Liver (tissue), 9 donors: ENCODE results near the gene TSPAN7. TPM values are rescaled to one million over a fixed set of nuclear protein-coding genes. Genes with fewer than 3 reads are reported as not detected.

ENCODE experiments used
- DNase-seq: peaks from one replicate; pipeline ENCODE4 v3.0.0-alpha.2; 2017; ENCODE audit warnings: low spot score
- H3K27ac ChIP-seq, 2 donors: one replicate each; pipeline ENCODE4 v1.7.0; 2013; ENCODE audit warnings: inconsistent platforms in 2 of 2, low read length in 2 of 2, control low read depth in 1 of 2, low read depth in 1 of 2, mild to moderate bottlenecking in 1 of 2
- H3K27me3 ChIP-seq, 4 donors: one replicate each; pipeline versions ENCODE4 v1.6.1 to v1.7.0; 2013; ENCODE audit warnings: low read length in 3 of 4, inconsistent platforms in 1 of 4, mild to moderate bottlenecking in 1 of 4, moderate library complexity in 1 of 4; ENCODE audit not compliant: control insufficient read depth in 4 of 4, insufficient read depth in 4 of 4
- H3K36me3 ChIP-seq, 4 donors: one replicate each; pipeline versions ENCODE4 v1.6.1 to v1.7.0; 2013; ENCODE audit warnings: low read length in 3 of 4, mild to moderate bottlenecking in 3 of 4, low read depth in 1 of 4, moderate library complexity in 1 of 4; ENCODE audit not compliant: control insufficient read depth in 4 of 4, insufficient read depth in 3 of 4
- H3K4me1 ChIP-seq, 4 donors: one replicate each; pipeline versions ENCODE4 v1.6.1 to v1.7.0; 2013; ENCODE audit warnings: low read length in 3 of 4, mild to moderate bottlenecking in 3 of 4, moderate library complexity in 1 of 4; ENCODE audit not compliant: control insufficient read depth in 4 of 4, insufficient read depth in 4 of 4
- H3K4me3 ChIP-seq, 3 donors: one replicate each; pipeline versions ENCODE4 v1.6.1 to v1.7.0; 2013; ENCODE audit warnings: low read length in 3 of 3, control low read depth in 1 of 3, low read depth in 1 of 3, mild to moderate bottlenecking in 1 of 3
- H3K9ac ChIP-seq, 2 donors: one replicate each; pipeline ENCODE4 v1.7.0; 2013; ENCODE audit warnings: low read length in 2 of 2, mild to moderate bottlenecking in 2 of 2, moderate library complexity in 2 of 2, control low read depth in 1 of 2, low read depth in 1 of 2
- H3K9me3 ChIP-seq, 4 donors: one replicate each; pipeline versions ENCODE4 v1.6.1 to v1.7.0; 2013; ENCODE audit warnings: low read length in 3 of 4; ENCODE audit not compliant: control insufficient read depth in 4 of 4
- ATF3 ChIP-seq: IDR thresholded peaks from 2 replicates; pipeline ENCODE4 v1.6.1; 2016; ENCODE audit warnings: antibody characterized with exemption
- EGR1 ChIP-seq, 2 donors: IDR thresholded peaks; 2 replicates each; pipeline ENCODE4 v1.6.1; 2016 to 2018; ENCODE audit warnings: antibody characterized with exemption in 2 of 2, low read depth in 2 of 2
- FOXA1 ChIP-seq: IDR thresholded peaks from 2 replicates; pipeline ENCODE4 v1.6.1; 2016; ENCODE audit warnings: antibody characterized with exemption
- FOXA2 ChIP-seq: IDR thresholded peaks from 2 replicates; pipeline ENCODE4 v1.6.1; 2016; ENCODE audit warnings: antibody characterized with exemption
- GABPA ChIP-seq, 2 donors: IDR thresholded peaks in 1 of 2; conservative IDR thresholded peaks in 1 of 2; 2 replicates each; pipeline ENCODE4 v1.6.1; 2016; ENCODE audit warnings: antibody characterized with exemption in 2 of 2, mild to moderate bottlenecking in 1 of 2, moderate library complexity in 1 of 2
- HNF4A ChIP-seq, 2 donors: conservative IDR thresholded peaks; 2 replicates each; pipeline ENCODE4 v1.6.1; 2016; ENCODE audit warnings: antibody characterized with exemption in 2 of 2, mild to moderate bottlenecking in 2 of 2
- JUND ChIP-seq, 2 donors: IDR thresholded peaks; 2 replicates each; pipeline ENCODE4 v1.6.1; 2016; ENCODE audit warnings: antibody characterized with exemption in 2 of 2
- MAX ChIP-seq: IDR thresholded peaks from 2 replicates; pipeline ENCODE4 v1.6.1; 2016; ENCODE audit warnings: antibody characterized with exemption
- RAD21 ChIP-seq, 2 donors: IDR thresholded peaks; 2 replicates each; pipeline ENCODE4 v1.6.1; 2016; ENCODE audit warnings: antibody characterized with exemption in 2 of 2, mild to moderate bottlenecking in 2 of 2
- RXRA ChIP-seq, 2 donors: IDR thresholded peaks; 2 replicates each; pipeline ENCODE4 v1.6.1; 2017 to 2018; ENCODE audit warnings: antibody characterized with exemption in 2 of 2, mild to moderate bottlenecking in 1 of 2
- SP1 ChIP-seq: IDR thresholded peaks from 2 replicates; pipeline ENCODE4 v1.6.1; 2018; ENCODE audit warnings: antibody characterized with exemption, mild to moderate bottlenecking
- TAF1 ChIP-seq: conservative IDR thresholded peaks from 2 replicates; pipeline ENCODE4 v1.6.1; 2016; ENCODE audit warnings: antibody characterized with exemption, mild to moderate bottlenecking
- YY1 ChIP-seq: IDR thresholded peaks from 2 replicates; pipeline ENCODE4 v1.6.1; 2016; ENCODE audit warnings: antibody characterized with exemption, mild to moderate bottlenecking
- WGBS: extraction: QIAGEN DNeasy Blood & Tissue Kit; methylation state at CpG from one replicate; pipeline ENCODE4 v1.1.7; 2013; 5-methylcytosine and 5-hydroxymethylcytosine counted together
- polyA plus RNA-seq, 2 donors: library from polyadenylated mRNA; stranded (reverse) in 1 of 2; unstranded in 1 of 2; fragments of 200-250 nt in 1 of 2; fragments of >200 nt in 1 of 2; fragmentation: Nextera tagmentation in 1 of 2; extraction: Ambion mirVana in 1 of 2; gene quantifications; one replicate each; pipeline versions ENCODE4 v1.2.1 to v1.2.3, GENCODE V29; 2013 to 2015
- total RNA-seq, 2 donors: library from RNA; depleted of rRNA; stranded (reverse); fragments of >200 nt; gene quantifications; one replicate each; pipeline ENCODE4 v1.2.3, GENCODE V29; 2014
- donor health status: healthy.
- donor health status: healthy.
- donor health status: healthy.
- donor health status: healthy.
- donor health status: healthy.

Gene TSPAN7
- total and polyA plus RNA-seq, 4 donors: 10.1 to 26.2 (median 17.6) TPM

- 1% methylated on average over 36 of the region's 38 CpGs for WGBS
- Histone ChIP-seq H3K4me3 (peak overlapping the region; percentile 59 to 61 (median 61)), H3K27ac (peak overlapping the region in 1 of 2 donors; percentile 50), H3K4me1 (peaks cover 0 to 11% (median 4%) of the 10 kb centered on the region in 4 donors), H3K9ac (no peak overlapping the region), H3K36me3 (no peaks in the 10 kb centered on the region), H3K9me3 (no peaks in the 10 kb centered on the region), H3K27me3 (no peaks in the 10 kb centered on the region)
- peak; percentile 33 for DNase-seq
- TF ChIP-seq TAF1 (no peak), FOXA2 (no peak), GABPA (IDR thresholded peaks at IDR 0.05 in 1 of 2, conservative IDR thresholded peaks at IDR 0.05 in 1 of 2) (no peak), ATF3 (no peak)
Observed at GRCh38 chrX:38561951-38562719, 793 bp downstream of the TSPAN7 start.

GRCh38 chrX:38563030-38563429 lies 1.7 kb downstream of the TSPAN7 start:
- TF ChIP-seq RXRA (IDR thresholded peaks at IDR 0.05) (no peak), RAD21 (IDR thresholded peaks at IDR 0.05) (no peak), YY1 (no peak), ATF3 (no peak), MAX (no peak), SP1 (peak; percentile 9)
- 8% methylated on average over 5 of the region's 5 CpGs for WGBS
- H3K4me3 ChIP-seq: peak overlapping the region in 2 of 3 donors; percentile 14 to 61
- no peak for DNase-seq
- H3K27me3 ChIP-seq: no peaks in the 10 kb centered on the region
- H3K27ac ChIP-seq: peak overlapping the region in 1 of 2 donors; percentile 50
- peaks cover 0 to 11% (median 4%) of the 10 kb centered on the region in 4 donors for H3K4me1 ChIP-seq
- H3K36me3 ChIP-seq: no peaks in the 10 kb centered on the region
- H3K9ac ChIP-seq: no peak overlapping the region
- H3K9me3 ChIP-seq: no peaks in the 10 kb centered on the region

- Histone ChIP-seq H3K4me3 (no peak overlapping the region), H3K27me3 (no peaks in the 10 kb centered on the region), H3K36me3 (no peaks in the 10 kb centered on the region), H3K4me1 (no peaks in the 10 kb centered on the region), H3K27ac (no peak overlapping the region), H3K9me3 (no peaks in the 10 kb centered on the region), H3K9ac (no peak overlapping the region)
- TF ChIP-seq HNF4A (conservative IDR thresholded peaks at IDR 0.05) (no peak), ATF3 (no peak), FOXA1 (no peak)
- 80% methylated on average over 1 of the region's 1 CpG for WGBS
- no peak for DNase-seq
Observed at GRCh38 chrX:38570396-38570795, 9.1 kb downstream of the TSPAN7 start.

GRCh38 chrX:38571058-38571457 lies 9.7 kb downstream of the TSPAN7 start:
- Histone ChIP-seq H3K4me3 (no peak overlapping the region), H3K36me3 (no peaks in the 10 kb centered on the region), H3K27ac (no peak overlapping the region), H3K9me3 (no peaks in the 10 kb centered on the region), H3K27me3 (no peaks in the 10 kb centered on the region), H3K4me1 (no peaks in the 10 kb centered on the region), H3K9ac (no peak overlapping the region)
- TF ChIP-seq GABPA (IDR thresholded peaks at IDR 0.05 in 1 of 2, conservative IDR thresholded peaks at IDR 0.05 in 1 of 2) (no peak), JUND (IDR thresholded peaks at IDR 0.05) (no peak), EGR1 (IDR thresholded peaks at IDR 0.05; ENCODE audit: low read depth in 2 of 2) (no peak), FOXA1 (no peak)
- no peak for DNase-seq
